ENCODE data around the gene SIX1.

The SIX1 gene

DNA sequence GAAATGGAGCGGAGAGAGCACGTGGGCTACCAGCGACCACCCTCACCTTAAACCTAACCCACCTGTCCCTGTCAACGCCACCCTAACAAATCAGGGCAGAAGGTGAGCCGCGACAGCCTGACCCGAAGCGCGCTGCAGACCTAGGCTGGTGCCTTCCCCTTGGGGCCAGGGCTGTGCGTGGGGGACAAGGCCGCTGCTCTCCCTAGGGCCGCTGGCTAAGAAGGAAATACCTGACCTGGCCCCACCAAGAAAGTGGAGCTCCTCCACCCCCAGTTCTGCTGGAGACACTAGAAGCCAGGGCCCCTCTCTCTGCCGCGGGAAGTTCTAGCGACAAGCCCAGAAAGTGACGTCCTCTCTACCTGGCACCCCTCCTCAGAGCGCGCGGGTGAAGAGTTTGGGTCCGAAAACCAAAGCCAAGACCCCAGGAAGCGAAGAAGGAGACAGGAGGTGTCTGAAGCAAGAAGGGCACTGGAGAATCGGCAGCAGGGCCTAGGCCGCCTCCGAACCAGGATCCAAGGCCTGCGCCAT lies 7.5 kb downstream of the SIX1 start:
- no peak for DNase-seq

DNA sequence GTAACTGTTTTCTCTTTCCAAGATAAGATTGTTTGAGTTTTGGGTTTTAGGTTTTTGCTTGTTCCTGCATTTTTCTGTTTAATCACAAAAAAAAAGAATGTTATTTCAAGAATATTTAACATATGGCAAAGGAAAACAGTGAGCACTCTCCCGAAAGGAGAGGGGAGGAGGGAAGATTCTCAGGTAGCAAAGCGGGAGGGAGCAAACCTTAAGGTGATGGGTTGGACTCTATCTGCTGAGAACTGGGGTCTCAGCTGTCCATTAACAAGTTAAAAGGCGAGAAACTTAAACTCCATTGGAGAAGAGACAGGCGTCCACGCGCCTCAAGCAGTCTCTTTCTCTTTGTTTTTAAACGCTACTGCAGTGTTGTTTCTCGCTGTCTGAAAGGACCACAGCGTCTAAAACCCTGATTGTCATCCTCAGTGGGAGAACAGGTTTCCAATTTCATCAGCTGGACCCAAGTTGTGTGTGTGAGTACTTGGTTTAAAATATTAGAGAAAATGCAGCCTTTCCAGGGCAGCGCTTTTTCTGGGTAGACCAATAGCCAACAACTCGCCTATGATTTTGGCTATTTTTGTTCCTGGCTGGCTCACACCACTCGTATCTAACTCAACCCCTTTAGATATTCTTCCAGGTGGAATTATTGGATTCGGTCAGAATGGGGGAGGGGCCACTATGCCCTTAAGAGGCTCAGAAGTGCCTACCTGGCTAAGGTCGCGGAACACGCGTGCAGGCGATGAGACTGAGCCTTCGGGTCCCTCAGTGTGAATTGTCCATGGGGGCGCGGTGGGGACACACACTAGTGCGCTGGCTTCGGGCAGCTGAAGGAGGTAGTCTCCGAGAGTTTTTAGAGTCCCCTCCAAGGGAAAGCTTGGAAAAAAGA lies 8.2 kb downstream of the SIX1 start:
- DNase-seq = no peak

DNA sequence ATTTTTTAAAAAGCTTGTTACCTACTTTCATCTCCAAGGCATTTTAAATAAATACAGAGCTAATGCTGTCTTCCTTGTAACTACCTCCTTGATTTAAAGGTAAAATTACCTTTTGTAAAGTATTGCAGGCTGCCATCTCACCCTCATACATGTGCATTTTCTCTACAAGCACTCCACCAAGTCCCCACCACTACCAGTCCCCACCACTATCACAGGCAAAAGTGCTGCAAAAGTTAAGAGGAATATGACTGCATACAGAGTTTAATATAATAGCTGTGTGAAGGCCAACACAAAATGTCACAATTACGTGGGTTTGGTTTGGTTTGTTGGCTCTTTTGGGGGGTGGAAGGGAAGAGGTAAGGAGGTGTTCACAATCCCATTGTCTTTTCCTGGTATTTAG lies 9.6 kb downstream of the SIX1 start:
- no peak for DNase-seq

DNA sequence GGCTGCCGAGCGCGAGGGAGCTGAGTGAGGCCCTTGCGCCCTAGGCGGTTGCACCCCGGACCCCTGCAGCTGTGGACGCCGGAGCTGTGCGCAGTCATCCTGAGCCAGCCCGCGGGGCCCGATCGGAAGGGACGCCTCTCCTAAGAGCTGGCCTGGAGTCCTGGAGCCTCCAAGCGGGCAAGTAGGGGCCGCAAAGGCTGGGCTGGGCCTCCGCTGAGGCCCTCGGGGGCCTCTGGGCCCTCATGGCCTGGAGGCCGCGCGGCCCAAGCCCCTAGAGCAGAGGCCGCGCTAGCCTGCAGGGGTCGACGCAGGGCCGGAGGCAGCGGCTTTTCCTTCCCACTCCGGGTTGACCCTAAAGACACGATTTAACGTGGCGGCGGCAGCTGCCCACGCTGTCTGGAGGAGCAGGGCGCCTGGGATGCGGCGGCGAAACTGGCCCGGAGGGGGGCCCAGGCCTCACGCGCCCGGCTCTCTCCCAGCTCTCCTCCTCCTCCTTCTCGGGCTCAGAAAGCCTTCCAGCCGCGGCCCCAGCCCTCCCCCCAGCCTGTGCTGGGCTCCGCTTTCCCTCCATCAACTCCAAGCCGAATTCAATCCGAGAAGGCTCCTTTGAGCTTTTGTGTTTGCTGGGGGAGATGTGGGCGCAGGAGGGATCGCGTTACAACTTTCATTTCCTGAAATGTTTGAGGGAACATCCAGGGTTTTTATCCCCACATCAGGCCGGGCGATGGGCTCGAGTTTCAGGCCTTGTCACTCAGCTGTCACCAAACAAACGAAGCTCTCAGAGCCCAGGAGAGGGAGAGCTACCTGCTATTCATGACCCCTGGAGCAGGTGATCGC lies 11.6 kb downstream of the SIX1 start:
- no peak for DNase-seq

DNA sequence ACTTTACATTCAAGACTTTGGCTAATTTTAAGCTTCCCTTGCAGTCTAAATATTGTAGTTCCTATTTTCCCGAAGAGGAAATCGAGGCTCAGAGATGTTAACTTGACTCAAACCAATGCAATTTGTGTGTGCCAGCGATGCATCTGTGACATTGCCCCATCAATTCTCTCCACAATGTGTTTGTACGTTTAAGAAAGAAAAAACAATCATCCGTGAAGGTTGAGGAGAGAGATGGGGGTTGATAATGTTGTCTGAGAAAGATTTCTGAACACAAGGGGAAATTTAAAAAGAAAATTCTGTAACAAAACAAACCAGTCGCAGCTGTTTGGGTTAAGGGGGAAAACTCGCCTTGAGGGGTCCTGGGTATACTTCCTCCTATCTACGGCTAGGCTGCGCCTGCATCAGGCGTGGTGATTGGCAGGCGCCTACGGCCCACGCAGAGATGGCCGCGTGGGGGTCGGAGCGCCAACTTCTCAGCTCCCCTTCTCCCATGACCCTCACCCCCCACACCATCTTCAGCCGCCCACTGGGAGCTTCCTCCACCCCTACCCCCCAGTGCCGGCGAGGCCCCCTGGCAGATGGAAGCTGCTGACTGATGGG lies 12.3 kb downstream of the SIX1 start:
- no peak for DNase-seq

DNA sequence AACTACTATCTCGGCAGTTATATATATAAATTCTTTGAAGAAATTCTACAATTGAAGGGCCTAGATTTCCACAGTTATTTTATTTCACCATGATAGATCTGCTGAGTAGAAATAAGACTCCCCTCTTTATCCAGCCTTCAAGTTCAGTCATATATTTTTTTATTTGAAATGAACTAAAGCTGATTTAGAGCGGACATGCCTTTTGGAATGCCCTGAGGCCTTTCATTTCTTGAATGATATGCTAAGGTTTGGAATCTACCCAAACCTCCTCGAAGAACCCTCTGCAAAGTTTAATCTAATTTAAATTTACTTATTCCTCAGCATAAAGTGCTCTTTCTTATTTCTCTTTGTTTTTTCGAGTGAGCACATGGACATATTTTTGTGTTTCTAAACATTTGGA lies 15.1 kb downstream of the SIX1 start:
- no peak for DNase-seq

DNA sequence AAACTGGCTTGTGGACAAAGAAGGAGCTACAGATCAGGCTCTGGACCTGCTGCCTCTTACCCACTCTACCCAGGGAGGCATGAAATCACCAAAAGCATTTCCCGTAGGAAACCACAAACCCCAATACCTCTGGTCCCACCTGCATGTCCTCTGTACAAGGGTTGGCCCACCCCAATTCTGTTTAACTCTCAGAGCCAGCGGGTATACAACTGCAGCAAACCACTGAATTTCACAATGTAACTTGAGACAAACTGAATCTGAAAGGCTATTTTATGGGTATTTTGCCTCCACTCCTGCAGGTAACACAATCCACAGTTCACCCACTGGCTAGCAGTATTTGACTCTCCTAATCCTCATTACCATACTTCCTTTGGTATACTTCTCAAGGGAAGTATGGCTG lies 16.5 kb downstream of the SIX1 start:
- no peak for DNase-seq

DNA sequence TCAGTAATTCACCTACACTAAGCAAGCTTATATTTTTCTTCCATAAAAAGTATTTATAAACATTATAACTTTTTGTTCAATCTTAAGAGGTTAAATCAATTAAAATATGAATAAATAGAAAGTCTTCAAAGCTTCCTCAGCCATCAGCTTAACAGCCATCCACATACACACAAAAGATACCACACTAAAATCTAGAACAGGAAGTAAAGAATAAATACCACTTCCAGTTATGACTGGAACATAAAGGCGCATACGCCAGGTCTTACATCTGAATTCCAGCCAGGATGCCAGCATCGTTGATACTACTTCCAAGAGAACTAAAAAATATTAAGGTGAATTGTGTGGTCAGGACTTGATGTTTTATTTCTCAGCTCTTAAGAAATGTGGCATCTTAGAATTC lies 17.0 kb downstream of the SIX1 start:
- no peak for DNase-seq

DNA sequence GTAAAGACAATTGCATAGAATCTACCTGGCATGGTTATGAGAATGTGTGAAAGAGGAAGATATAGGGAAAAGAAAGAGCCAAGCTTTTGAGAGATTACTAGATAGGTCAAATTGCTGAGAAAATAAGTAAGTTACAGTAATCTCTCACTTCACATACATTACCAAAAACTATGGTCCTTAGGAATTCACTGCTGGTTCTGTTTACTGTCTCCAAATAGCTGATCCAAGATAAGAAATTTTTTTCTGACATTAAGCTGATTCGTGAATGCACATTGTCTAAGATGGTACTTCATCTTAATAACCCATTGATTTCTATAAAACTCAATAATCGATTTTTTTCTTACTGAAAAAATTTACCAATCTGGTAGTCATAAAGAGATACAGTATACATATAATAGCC lies 17.4 kb downstream of the SIX1 start:
- no peak for DNase-seq

DNA sequence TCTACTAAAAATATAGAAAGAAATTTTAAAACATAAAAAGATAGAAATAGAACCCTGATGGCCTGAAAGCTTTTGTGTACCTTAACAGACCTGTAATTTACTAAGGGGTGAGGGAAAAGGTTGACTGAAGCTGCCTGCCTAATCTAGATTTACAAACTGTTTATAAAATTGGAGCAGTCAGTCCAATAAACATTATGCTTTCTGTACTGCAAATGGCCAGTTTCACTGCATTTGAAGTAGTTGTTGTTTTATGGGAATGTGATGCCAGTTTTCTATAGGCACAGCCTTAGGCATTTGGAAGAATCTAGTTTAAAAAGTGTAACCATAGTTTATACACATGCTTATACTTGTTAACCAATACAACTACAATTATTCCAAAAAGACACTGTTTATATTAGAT lies 19.1 kb downstream of the SIX1 start:
- no peak for DNase-seq

DNA sequence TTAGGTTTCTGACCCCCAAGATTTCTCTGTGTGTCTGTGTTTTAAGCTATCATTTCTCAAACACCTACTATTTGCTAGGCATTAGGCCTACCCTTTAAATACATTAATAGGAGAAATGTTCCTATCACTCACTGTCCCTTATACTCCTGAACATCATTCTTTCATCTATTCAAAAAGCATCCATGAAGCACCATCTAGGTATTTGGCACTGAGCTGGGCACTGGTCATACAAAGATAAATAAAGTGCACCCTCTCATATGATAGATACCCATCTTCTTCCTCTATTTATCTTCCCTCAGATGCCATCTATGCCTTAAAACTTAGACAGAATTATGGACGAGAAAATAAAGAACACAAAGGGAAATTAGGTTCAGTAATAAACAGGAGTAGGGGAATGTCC lies 20.4 kb downstream of the SIX1 start:
- no peak for DNase-seq

DNA sequence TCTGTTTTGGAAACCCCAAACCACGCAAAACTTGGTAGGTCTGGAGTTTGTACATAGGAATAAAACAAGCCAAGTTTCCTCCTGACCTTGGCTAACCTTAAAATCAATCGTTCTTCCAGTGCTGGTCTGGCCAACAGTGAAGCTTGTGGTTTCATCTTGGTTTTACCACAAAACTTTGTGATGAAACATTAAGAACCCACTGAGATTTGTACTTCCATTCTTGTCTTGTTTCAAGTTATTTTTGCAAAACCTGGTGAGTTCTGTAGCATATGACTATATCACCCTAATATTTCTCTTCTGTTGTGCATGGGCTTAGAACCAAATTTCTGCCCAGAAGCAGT lies 26.4 kb downstream of the SIX1 start:
- DNase-seq = no peak

DNA sequence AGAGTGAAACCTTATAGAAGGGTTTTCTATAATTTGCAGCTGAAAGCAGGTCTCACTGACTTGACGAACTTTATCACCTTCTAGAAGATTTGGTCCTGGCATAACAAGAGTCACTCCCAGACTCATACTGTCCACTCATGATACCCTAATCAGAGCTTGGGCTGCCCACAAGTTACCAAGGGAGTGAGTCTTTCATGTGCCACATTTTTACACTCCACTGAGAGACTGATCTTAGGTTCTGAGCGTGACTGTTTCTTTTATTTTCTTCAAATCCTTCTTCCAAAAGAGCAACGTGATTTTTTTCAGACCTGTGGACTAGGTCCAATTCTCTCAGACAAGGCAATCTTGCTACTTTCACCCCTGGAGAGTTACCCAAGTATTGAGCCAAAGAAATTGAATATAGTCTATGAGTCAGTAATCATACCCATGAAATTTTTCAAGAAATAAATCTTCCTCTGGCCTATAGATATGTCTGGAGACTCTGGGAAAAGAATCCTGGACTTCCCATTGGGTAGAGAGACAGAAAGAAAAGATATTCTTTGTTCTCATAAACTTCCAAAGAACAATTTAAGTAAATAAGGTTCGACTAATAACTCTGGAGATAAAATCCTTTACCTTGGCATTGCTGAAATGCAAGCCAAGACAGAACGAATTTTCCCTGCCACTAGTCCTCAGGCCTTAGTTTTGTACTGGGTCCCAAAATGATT lies 26.9 kb downstream of the SIX1 start:
- no peak for DNase-seq

DNA sequence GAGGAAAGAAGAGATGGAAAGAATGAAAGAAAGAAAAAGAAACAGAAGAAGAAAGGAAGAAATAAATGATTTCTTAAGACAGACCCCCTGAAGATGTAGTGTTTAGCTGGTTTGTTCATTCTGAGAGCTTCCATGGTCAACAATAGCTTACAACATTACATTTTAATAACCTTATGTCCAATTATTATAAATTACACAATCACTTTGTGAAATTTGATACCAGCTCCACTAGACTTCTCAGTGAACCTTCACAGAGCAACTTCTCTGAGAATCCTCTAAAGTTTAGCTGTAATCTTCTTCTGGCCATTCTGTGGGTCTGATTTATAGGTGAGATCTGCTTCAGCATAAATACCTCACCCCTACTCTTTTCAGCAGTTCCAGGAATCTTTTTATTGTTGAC lies 27.9 kb downstream of the SIX1 start:
- DNase-seq = no peak

DNA sequence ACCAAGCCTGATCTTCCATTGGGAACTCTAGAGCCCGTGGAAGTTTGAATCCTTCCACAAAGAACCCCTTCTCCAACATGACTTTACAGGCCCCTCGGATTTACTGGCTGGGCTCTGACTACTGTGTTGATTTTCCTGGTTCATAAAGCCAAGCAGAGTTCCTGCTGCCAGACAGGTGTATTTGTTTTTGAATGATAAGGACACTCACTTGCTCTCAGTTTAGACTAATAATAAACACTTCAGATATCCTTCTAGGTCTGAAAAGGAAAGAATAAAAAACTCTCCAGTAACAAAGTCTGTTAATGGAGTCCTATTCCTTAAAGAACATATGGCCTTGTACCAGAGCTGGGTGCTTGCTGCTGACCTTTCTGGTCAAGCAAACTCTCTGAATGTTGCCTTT lies 31.0 kb downstream of the SIX1 start:
- no peak for DNase-seq

DNA sequence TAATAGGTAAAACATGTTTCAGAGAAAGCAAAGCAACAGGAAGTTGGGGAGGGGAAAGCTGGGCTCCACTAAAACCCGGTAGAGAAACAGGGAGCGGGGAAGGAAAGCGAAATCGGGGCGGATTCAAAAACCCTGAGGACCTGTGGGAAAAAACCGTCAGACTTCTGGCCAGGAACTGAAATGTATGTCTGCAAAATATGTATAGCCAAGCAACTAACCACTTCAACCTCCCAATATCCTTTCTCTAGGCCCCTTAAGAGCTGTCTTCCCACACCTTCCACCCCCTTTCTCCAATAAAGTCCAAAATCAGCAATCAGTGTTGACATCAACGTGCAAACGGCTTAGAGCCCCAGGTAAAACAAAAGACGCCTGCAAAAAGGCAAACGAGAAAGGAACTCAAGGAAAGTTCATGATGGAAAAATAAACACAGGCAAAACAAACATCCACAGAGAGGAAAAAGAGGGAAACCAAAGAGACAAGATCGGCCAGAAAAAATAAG lies 32.8 kb downstream of the SIX1 start:
- DNase-seq = no peak

DNA sequence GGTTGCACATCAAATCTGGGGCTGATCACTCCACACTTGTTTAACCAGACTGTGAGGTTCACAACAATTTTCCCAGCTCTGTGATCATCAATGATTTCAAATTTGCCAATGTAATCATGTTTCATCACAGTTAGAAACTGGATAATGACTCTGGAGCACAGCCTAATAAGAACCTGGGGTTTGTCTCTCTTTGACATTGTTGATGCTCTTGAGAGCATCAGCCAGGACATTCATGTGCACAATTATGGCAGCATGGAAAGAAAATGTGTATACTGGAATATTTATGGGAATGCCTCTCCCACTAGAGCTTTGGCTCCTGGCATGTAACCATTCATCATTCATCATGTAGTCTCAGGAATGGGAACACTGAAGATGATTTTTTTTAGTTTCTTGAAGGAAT lies 47.0 kb downstream of the SIX1 start:
- no peak for DNase-seq

DNA sequence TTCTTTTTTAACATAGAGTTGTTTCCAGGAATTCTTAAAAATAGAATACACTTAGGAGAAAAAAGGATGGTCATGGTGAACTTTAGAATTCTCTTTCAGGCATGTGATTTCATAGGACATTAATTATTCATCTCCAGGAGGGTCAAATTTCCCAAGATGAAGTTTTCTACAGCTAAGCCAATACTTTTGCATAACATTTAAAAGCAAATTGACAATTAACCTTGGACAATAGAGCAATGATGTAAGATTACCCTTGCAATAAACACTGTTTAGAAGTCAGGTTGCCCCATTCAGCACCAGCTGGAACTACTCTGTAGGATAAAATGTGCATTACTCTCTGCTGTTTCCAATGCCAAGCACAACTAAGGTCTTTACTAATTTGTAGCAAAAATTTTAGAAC lies 49.5 kb downstream of the SIX1 start:
- DNase-seq = no peak

DNA sequence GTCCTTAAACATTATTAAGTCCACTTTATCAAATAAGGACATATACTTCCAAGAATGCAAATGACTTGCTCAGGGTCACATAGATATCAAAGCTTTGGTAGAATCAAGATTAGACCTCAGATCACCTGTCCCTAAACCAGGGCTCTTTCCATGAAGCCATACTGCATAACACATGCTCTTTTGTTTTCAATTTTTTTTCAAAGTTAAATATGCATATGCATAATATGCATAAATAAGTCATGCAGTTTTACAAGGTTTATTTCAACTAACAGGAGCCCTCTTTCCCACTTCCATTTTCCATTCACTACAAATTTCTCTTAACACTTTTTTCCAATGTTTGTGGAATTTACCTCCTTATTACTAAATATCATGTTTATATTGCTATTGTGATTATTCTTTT lies 53.1 kb downstream of the SIX1 start:
- no peak for DNase-seq

DNA sequence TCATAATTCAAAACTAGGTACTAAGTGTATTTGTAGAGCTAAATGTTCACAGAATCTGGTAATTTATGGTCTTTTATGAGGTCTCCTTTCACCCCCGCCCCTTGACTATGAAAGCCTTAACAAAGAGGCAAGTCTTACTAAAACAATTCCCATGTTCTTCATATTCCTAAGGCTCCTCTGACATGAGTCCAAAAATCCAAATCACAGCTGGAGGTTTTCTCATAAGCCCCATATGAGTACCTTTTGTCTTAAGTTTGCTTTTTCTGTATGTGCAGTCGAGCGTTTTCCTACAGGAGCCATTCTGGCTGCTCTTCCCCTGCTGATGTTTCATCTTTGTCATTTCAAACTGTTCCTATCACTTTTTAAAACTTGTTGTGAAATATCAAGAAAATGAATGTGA lies 55.2 kb downstream of the SIX1 start:
- no peak for DNase-seq

Data from effector CD4-positive, alpha-beta T cell (primary cell).